GM12865 (cell line): ENCODE data around the gene COIL.
"Not testable (repeated sequence)": the region's sequence is repeated elsewhere in the genome, so short reads cannot be mapped to it uniquely, and the experiment has no call there.

ENCODE experiments used
- DNase-seq: peaks from one replicate; pipeline ENCODE4 v3.0.0; 2010; ENCODE audit warnings: low read depth
- H3K4me3 ChIP-seq: 2 replicates; pipeline ENCODE4 v1.5.1; 2011; ENCODE audit warnings: mild to moderate bottlenecking, low read depth, low read length, control low read depth
- TF ChIP-seq, protein P1 (sequence below): IDR thresholded peaks from 2 replicates; pipeline ENCODE4 v1.5.1; 2011; ENCODE audit warnings: low read length, control low read depth, low read depth, inconsistent platforms; ENCODE audit not compliant: insufficient read depth; ENCODE audit errors: missing control alignments

COIL gene

DNA sequence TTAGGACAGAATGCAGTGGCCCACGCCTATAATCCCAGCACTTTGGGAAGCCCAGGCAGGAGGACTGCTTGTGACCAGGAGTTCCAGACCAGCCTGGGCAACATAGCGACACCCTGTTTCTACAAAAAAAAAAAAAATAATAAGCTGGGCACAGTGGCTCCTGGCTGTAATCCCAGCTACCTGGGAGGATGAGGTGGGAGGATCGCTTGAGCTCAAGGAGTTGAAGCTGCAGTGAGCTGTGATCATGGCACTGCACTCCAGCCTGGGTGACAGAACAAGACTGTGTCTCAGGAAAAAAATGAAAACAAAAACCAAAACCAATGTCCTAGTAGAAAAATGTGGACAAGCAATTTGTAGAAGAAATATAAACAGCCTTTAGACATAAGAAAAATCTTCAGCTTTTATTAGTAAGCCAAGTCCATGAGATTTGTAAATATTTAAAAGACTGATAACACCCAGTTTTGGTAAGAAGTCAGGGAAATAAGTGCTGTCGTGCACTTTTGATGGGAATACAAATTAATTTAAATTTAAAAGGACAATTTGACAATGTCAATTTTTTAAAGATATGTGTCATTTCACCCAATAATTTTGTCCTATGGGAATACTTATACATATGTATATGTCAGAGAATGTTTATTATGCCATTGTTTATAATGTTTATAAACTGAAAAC lies 28.2 kb upstream of the COIL start:
- TF ChIP-seq, protein P1, sequence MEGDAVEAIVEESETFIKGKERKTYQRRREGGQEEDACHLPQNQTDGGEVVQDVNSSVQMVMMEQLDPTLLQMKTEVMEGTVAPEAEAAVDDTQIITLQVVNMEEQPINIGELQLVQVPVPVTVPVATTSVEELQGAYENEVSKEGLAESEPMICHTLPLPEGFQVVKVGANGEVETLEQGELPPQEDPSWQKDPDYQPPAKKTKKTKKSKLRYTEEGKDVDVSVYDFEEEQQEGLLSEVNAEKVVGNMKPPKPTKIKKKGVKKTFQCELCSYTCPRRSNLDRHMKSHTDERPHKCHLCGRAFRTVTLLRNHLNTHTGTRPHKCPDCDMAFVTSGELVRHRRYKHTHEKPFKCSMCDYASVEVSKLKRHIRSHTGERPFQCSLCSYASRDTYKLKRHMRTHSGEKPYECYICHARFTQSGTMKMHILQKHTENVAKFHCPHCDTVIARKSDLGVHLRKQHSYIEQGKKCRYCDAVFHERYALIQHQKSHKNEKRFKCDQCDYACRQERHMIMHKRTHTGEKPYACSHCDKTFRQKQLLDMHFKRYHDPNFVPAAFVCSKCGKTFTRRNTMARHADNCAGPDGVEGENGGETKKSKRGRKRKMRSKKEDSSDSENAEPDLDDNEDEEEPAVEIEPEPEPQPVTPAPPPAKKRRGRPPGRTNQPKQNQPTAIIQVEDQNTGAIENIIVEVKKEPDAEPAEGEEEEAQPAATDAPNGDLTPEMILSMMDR: no peak
- H3K4me3 ChIP-seq: no peak overlapping the region
- no peak for DNase-seq

DNA sequence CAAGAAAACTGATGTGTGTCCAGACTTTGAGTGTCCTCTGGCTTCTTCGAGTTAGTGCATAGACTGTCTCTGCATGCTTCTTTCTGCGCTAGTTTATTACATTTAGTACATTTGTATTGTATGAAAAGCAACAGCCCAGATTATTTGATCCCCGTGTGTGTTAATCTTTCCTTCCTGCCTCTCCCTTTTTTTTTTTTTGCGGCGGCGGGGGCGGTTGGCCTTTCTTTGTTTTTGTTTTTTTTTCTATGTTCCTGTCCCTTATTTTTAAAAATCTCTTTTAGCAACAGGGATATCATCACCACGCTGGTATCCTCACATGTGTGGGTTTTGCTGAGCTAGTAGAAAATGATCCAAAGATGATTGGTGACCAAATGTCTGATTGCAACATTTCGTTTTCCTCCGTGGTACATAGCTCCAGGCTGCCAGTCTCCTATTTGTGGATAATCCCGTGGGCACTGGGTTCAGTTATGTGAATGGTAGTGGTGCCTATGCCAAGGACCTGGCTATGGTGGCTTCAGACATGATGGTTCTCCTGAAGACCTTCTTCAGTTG lies 26.5 kb upstream of the COIL start:
- TF ChIP-seq, protein P1: no peak
- no peak overlapping the region for H3K4me3 ChIP-seq
- no peak for DNase-seq

DNA sequence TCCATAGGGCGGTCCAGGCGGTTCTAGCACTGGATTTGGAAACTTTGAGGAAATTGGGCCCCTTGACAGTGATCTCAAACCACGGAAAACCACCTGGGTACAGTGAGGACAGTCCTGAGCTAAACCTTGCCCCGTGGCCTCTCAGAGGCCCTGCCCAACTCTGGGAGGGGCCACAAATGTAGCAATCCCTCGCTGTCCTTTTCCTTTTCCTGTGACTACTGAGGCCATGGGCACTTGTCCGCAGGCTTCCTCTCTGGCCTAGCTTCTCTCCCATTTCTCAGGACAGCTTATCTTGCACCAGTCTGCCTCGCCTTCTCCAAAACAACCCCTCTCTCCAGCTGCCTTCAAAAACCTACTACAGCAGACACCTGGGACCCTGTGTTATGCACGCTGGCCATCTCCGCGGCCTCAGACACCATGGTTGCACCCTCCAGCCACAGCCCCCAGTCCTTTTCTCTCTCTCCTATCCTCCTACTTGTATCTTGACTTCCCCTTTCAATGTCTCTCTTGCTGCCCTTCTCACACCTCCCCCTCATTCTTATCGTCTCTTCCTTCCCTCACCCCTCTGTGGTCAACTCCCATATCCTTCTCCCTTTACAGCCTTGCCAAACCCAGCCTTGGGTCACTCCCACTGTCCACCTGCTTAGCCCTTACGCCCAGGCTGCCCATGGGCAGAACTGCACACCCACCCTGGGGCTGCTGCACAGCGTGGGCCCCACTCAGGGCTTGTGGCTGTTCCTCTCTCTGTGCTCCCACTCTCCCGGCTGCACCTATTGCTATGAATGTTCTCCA lies 24.7 kb upstream of the COIL start:
- H3K4me3 ChIP-seq: no peak overlapping the region
- TF ChIP-seq, protein P1: no peak
- DNase-seq: no peak

DNA sequence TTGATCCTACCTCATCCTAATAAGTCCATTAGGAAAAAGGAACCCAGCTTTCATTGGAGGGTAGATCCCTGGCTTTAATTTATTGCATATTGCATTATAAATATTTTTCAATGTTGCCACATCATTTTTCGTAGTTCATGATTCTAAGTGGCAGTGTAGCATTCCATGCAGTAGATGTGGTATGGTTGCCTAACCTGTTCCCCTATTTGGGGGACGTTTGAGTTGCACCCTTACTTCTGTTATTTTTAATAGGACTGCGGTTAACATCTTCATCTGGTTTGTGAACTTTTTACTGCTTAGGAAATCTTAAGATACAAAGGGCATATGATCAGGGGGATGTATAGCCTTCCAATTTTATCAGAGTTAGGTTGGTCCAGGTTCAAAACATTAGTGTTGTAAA lies 22.5 kb upstream of the COIL start:
- DNase-seq: no peak
- no peak overlapping the region for H3K4me3 ChIP-seq
- TF ChIP-seq, protein P1: no peak

DNA sequence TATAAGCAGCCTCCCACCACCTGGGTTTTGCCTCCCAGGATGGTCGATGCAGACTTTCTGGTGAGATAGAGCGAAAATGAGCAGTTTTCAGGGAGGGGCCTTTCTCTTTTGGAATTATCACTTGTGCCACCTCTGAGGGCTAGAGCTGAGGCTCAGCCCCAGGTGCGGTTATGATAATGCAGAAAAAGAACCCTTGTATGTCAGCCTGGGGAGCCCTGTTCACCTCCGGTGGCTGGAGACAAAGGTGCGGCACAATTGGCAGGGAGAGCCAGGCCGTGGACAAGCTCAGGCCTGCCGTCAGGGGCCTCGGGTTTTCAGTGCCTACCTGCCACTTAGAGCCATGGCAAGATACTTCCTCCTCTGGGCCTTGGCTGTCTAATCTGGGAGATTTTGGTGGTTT lies 21.5 kb upstream of the COIL start:
- no peak for DNase-seq
- no peak overlapping the region for H3K4me3 ChIP-seq
- TF ChIP-seq, protein P1: no peak

DNA sequence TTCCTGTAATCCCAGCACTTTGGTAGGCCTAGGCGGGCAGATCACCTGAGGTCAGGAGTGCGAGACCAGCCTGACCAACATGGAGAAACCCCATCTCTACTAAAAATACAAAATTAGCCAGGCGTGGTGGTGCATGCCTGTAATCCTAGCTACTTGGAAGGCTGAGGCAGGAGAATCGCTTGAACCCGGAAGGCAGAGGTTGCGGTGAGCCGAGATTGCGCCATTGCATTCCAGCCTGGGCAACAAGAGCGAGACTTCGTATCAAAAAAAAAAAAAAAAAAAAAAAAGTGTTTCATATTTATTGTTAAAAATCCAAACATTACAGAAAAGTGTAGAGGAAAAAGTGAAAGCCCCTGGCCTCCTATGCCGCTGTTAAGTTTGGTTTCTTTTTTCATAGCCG lies 19.7 kb upstream of the COIL start:
- H3K4me3 ChIP-seq, DNase-seq: not testable (repeated sequence)

DNA sequence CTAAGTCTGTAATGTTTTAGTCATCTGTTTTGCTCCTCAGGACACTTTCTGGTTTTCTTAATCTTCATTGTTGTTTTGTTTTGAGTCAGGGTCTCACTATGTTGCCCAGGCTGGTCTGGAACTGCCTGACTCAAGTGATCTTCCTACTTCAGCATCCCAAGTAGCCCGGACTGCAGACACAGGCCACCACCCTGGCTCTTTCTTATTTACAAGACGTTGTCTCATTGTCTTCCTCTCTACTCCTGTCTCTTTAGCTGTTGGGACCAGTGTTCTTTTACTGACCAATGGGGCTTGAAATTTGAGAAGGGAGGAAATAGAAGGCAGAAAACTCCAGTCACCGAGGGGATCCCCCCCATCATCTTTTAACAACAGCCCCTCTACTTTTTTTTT lies 18.2 kb upstream of the COIL start:
- TF ChIP-seq, protein P1: no peak
- peak overlapping the region; percentile 66 for H3K4me3 ChIP-seq
- peak; percentile 28 for DNase-seq
